Measurements from ENCODE around the gene TP63. TPM values are rescaled to one million over a fixed set of nuclear protein-coding genes. Genes with fewer than 3 reads are reported as not detected.
"Not testable (repeated sequence)": the region's sequence is repeated elsewhere in the genome, so short reads cannot be mapped to it uniquely, and the experiment has no call there.

Gene TP63
- polyA plus RNA-seq, 3 donors, result 0.58 to 1.9 (median 1.7) TPM

- no peak for DNase-seq (ENCODE audit: low read depth in 3 of 3, low spot score in 2 of 3)
Observed at GRCh38 chr3:189720736-189721417, 89.7 kb downstream of the TP63 start.

GRCh38 chr3:189721873-189722665 lies 90.9 kb downstream of the TP63 start:
- no peak for DNase-seq (ENCODE audit: low read depth in 3 of 3, low spot score in 2 of 3)

GRCh38 chr3:189724356-189724755 lies 93.2 kb downstream of the TP63 start:
- no peak for DNase-seq (ENCODE audit: low read depth in 3 of 3, low spot score in 2 of 3)

- DNase-seq (ENCODE audit: low read depth in 3 of 3, low spot score in 2 of 3), result no peak
Observed at GRCh38 chr3:189726277-189726676, 95.1 kb downstream of the TP63 start.

GRCh38 chr3:189727158-189727557 lies 96.0 kb downstream of the TP63 start:
- DNase-seq (ENCODE audit: low read depth in 3 of 3, low spot score in 2 of 3), result no peak

- no peak for DNase-seq (ENCODE audit: low read depth in 3 of 3, low spot score in 2 of 3)
Observed at GRCh38 chr3:189727898-189728297, 96.7 kb downstream of the TP63 start.

GRCh38 chr3:189728915-189729314 lies 97.7 kb downstream of the TP63 start:
- DNase-seq (ENCODE audit: low read depth in 3 of 3, low spot score in 2 of 3), result no peak

- no peak for DNase-seq (ENCODE audit: low read depth in 3 of 3, low spot score in 2 of 3)
Observed at GRCh38 chr3:189734061-189734460, 102.9 kb downstream of the TP63 start.

GRCh38 chr3:189735913-189736312 lies 104.7 kb downstream of the TP63 start:
- DNase-seq (ENCODE audit: low read depth in 3 of 3, low spot score in 2 of 3), result no peak

- DNase-seq (ENCODE audit: low read depth in 3 of 3, low spot score in 2 of 3), result no peak
Observed at GRCh38 chr3:189737071-189737470, 105.9 kb downstream of the TP63 start.

- DNase-seq (ENCODE audit: low read depth in 3 of 3, low spot score in 2 of 3), result no peak
Observed at GRCh38 chr3:189737619-189738018, 106.4 kb downstream of the TP63 start.

- DNase-seq (ENCODE audit: low read depth in 3 of 3, low spot score in 2 of 3), result no peak
Observed at GRCh38 chr3:189739378-189739777, 108.2 kb downstream of the TP63 start.

- DNase-seq (ENCODE audit: low read depth in 3 of 3, low spot score in 2 of 3), result no peak
Observed at GRCh38 chr3:189740156-189740555, 109.0 kb downstream of the TP63 start.

GRCh38 chr3:189744235-189744634 lies 113.0 kb downstream of the TP63 start:
- no peak for DNase-seq (ENCODE audit: low read depth in 3 of 3, low spot score in 2 of 3)

- no peak for DNase-seq (ENCODE audit: low read depth in 3 of 3, low spot score in 2 of 3)
Observed at GRCh38 chr3:189745622-189746021, 114.4 kb downstream of the TP63 start.

- DNase-seq (ENCODE audit: low read depth in 3 of 3, low spot score in 2 of 3), result no peak
Observed at GRCh38 chr3:189748046-189748445, 116.9 kb downstream of the TP63 start.

- DNase-seq (ENCODE audit: low read depth in 3 of 3, low spot score in 2 of 3), result not testable (repeated sequence)
Observed at GRCh38 chr3:189750972-189751371, 119.8 kb downstream of the TP63 start.

- no peak for DNase-seq (ENCODE audit: low read depth in 3 of 3, low spot score in 2 of 3)
Observed at GRCh38 chr3:189754356-189754755, 123.2 kb downstream of the TP63 start.

GRCh38 chr3:189756582-189757078 lies 125.4 kb downstream of the TP63 start:
- no peak for DNase-seq (ENCODE audit: low read depth in 3 of 3, low spot score in 2 of 3)

GRCh38 chr3:189758186-189758585 lies 127.0 kb downstream of the TP63 start:
- no peak for DNase-seq (ENCODE audit: low read depth in 3 of 3, low spot score in 2 of 3)

GRCh38 chr3:189766416-189766815 lies 135.2 kb downstream of the TP63 start:
- no peak for DNase-seq (ENCODE audit: low read depth in 3 of 3, low spot score in 2 of 3)

- no peak for DNase-seq (ENCODE audit: low read depth in 3 of 3, low spot score in 2 of 3)
Observed at GRCh38 chr3:189771842-189772450, 140.8 kb downstream of the TP63 start.
